Measurements from ENCODE around the gene SEMA4A. TPM values are rescaled to one million over a fixed set of nuclear protein-coding genes. Genes with fewer than 3 reads are reported as not detected.

SEMA4A gene
- total RNA-seq, 6 experiments from 2014 or later = 0.71 to 1.1 (median 0.83) TPM

DNA sequence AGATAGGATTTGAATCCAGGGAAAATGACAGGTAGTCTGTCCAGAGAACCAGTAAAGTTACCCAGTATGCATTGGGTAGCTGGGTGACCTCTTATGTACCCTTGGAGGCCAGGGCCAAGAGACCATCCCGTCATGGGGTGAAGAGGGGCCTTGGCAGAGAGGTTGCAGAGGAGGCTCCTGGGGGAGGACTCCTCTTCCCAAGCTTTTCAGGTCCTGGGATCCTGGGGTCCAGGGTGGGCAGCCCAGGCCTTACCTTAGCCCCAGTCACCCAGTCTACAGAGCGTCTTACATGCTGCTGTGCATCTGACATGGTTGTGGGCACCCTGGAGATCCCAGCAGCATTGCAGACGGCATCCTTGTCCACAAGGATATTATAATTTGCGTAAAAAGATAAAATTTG, 73.4 kb downstream of the SEMA4A start:
- Mint-ChIP-seq H3K4me3 (no peak overlapping the region), H3K27me3 (ENCODE audit: insufficient read depth) (no peaks in the 10 kb centered on the region), H3K36me3 (ENCODE audit: low read depth) (peaks cover 11% of the 10 kb centered on the region; the same call in 1 of the 2 replicates), H3K27ac (no peak overlapping the region), H3K9me3 (no peaks in the 10 kb centered on the region), H3K4me1 (ENCODE audit: low read depth) (peaks cover 23% of the 10 kb centered on the region)
- DNase-seq = no peak
- TF ChIP-seq, protein P1, sequence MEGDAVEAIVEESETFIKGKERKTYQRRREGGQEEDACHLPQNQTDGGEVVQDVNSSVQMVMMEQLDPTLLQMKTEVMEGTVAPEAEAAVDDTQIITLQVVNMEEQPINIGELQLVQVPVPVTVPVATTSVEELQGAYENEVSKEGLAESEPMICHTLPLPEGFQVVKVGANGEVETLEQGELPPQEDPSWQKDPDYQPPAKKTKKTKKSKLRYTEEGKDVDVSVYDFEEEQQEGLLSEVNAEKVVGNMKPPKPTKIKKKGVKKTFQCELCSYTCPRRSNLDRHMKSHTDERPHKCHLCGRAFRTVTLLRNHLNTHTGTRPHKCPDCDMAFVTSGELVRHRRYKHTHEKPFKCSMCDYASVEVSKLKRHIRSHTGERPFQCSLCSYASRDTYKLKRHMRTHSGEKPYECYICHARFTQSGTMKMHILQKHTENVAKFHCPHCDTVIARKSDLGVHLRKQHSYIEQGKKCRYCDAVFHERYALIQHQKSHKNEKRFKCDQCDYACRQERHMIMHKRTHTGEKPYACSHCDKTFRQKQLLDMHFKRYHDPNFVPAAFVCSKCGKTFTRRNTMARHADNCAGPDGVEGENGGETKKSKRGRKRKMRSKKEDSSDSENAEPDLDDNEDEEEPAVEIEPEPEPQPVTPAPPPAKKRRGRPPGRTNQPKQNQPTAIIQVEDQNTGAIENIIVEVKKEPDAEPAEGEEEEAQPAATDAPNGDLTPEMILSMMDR (IDR thresholded peaks at IDR 0.05) = no peak

Other genes with a start within 250 kb of the SEMA4A start
- gene RIT1, start 242.2 kb upstream of the SEMA4A start, total RNA-seq (2021; fragmentation: NEBNext Ultra II Directional; extraction: Animal tissue kit (Norgen Biotek cat#: 25700)) = 10 to 100 TPM; 26.1 to 35.4 (median 32.1) TPM
- gene KHDC4, start 219.2 kb upstream of the SEMA4A start, total RNA-seq (2021; fragmentation: NEBNext Ultra II Directional; extraction: Animal tissue kit (Norgen Biotek cat#: 25700)) = 10 to 100 TPM; 22.6 to 26.1 (median 23.5) TPM
- not detected for gene RXFP4, start 211.9 kb upstream of the SEMA4A start, total RNA-seq (2021; fragmentation: NEBNext Ultra II Directional; extraction: Animal tissue kit (Norgen Biotek cat#: 25700))
- 10 to 100 TPM; 82.0 to 94.6 (median 83.9) TPM for gene ARHGEF2, start 175.0 kb upstream of the SEMA4A start, total RNA-seq (2021; fragmentation: NEBNext Ultra II Directional; extraction: Animal tissue kit (Norgen Biotek cat#: 25700))
- 100 to 1,000 TPM; 341 to 419 (median 374) TPM for gene SSR2, start 132.6 kb upstream of the SEMA4A start, total RNA-seq (2021; fragmentation: NEBNext Ultra II Directional; extraction: Animal tissue kit (Norgen Biotek cat#: 25700))
- gene UBQLN4, start 99.8 kb upstream of the SEMA4A start, total RNA-seq (2021; fragmentation: NEBNext Ultra II Directional; extraction: Animal tissue kit (Norgen Biotek cat#: 25700)) = 10 to 100 TPM; 31.6 to 36.0 (median 32.9) TPM
- gene LAMTOR2, start 98.8 kb upstream of the SEMA4A start, total RNA-seq (2021; fragmentation: NEBNext Ultra II Directional; extraction: Animal tissue kit (Norgen Biotek cat#: 25700)) = 10 to 100 TPM; 48.5 to 73.6 (median 62.5) TPM
- not detected for gene RAB25, start 92.4 kb upstream of the SEMA4A start, total RNA-seq (2021; fragmentation: NEBNext Ultra II Directional; extraction: Animal tissue kit (Norgen Biotek cat#: 25700))
- gene MEX3A, start 71.1 kb upstream of the SEMA4A start, total RNA-seq (2021; fragmentation: NEBNext Ultra II Directional; extraction: Animal tissue kit (Norgen Biotek cat#: 25700)) = 1 to 10 TPM; 1.4 to 3.1 (median 2.2) TPM
- 1,000 to 10,000 TPM; 1,238 to 1,664 (median 1,535) TPM for gene LMNA, start 38.9 kb upstream of the SEMA4A start, total RNA-seq (2021; fragmentation: NEBNext Ultra II Directional; extraction: Animal tissue kit (Norgen Biotek cat#: 25700))
- 10 to 100 TPM; 19.6 to 25.2 (median 23.4) TPM for gene SLC25A44, start 40.5 kb downstream of the SEMA4A start, total RNA-seq (2021; fragmentation: NEBNext Ultra II Directional; extraction: Animal tissue kit (Norgen Biotek cat#: 25700))
- 10 to 100 TPM; 32.7 to 41.0 (median 39.5) TPM for gene PMF1, start 59.4 kb downstream of the SEMA4A start, total RNA-seq (2021; fragmentation: NEBNext Ultra II Directional; extraction: Animal tissue kit (Norgen Biotek cat#: 25700))
- under 1 TPM in 2 of 6 experiments, not detected in 4; 0.40 to 0.62 TPM for gene BGLAP, start 88.6 kb downstream of the SEMA4A start, total RNA-seq (2021; fragmentation: NEBNext Ultra II Directional; extraction: Animal tissue kit (Norgen Biotek cat#: 25700))
- under 1 TPM; 0.45 to 0.65 (median 0.52) TPM for gene PAQR6, start 94.5 kb downstream of the SEMA4A start, total RNA-seq (2021; fragmentation: NEBNext Ultra II Directional; extraction: Animal tissue kit (Norgen Biotek cat#: 25700))
- gene SMG5, start 129.2 kb downstream of the SEMA4A start, total RNA-seq (2021; fragmentation: NEBNext Ultra II Directional; extraction: Animal tissue kit (Norgen Biotek cat#: 25700)) = 10 to 100 TPM; 46.8 to 56.5 (median 50.6) TPM
- 1 to 10 TPM; 2.0 to 2.7 (median 2.1) TPM for gene TMEM79, start 130.7 kb downstream of the SEMA4A start, total RNA-seq (2021; fragmentation: NEBNext Ultra II Directional; extraction: Animal tissue kit (Norgen Biotek cat#: 25700))
- gene GLMP, start 142.1 kb downstream of the SEMA4A start, total RNA-seq (2021; fragmentation: NEBNext Ultra II Directional; extraction: Animal tissue kit (Norgen Biotek cat#: 25700)) = 10 to 100 TPM; 50.8 to 91.8 (median 87.4) TPM
- not detected for gene VHLL, start 145.7 kb downstream of the SEMA4A start, total RNA-seq (2021; fragmentation: NEBNext Ultra II Directional; extraction: Animal tissue kit (Norgen Biotek cat#: 25700))
- gene CCT3, start 184.7 kb downstream of the SEMA4A start, total RNA-seq (2021; fragmentation: NEBNext Ultra II Directional; extraction: Animal tissue kit (Norgen Biotek cat#: 25700)) = 100 to 1,000 TPM; 306 to 382 (median 317) TPM
- gene TSACC, start 184.9 kb downstream of the SEMA4A start, total RNA-seq (2021; fragmentation: NEBNext Ultra II Directional; extraction: Animal tissue kit (Norgen Biotek cat#: 25700)) = under 1 TPM; 0.48 to 0.99 (median 0.70) TPM
- not detected for gene RHBG, start 215.6 kb downstream of the SEMA4A start, total RNA-seq (2021; fragmentation: NEBNext Ultra II Directional; extraction: Animal tissue kit (Norgen Biotek cat#: 25700))